Fibroblast of lung (primary cell): ENCODE measurements around the gene BCAN. TPM values are rescaled to one million over a fixed set of nuclear protein-coding genes. Genes with fewer than 3 reads are reported as not detected.

Experiments
- DNase-seq, 2 donors: peaks; one replicate each; pipeline versions ENCODE4 v3.0.0 to v3.0.0-alpha.2; 2010; ENCODE audit warnings: low read depth in 2 of 2
- H2AFZ ChIP-seq: 2 replicates; pipeline ENCODE4 v1.5.1; 2012; ENCODE audit warnings: low read length, control low read depth, inconsistent platforms
- H3K27ac ChIP-seq: 2 replicates; pipeline ENCODE4 v1.5.1; 2011; ENCODE audit warnings: low read length, control low read depth; ENCODE audit not compliant: insufficient read depth
- H3K27me3 ChIP-seq: 2 replicates; pipeline ENCODE4 v1.5.1; 2011; ENCODE audit warnings: mild to moderate bottlenecking, low read length; ENCODE audit not compliant: control insufficient read depth, insufficient read depth
- H3K36me3 ChIP-seq: 2 replicates; pipeline ENCODE4 v1.5.1; 2011; ENCODE audit warnings: low read length; ENCODE audit not compliant: control insufficient read depth, insufficient read depth
- H3K4me1 ChIP-seq: 2 replicates; pipeline ENCODE4 v1.5.1; 2011; ENCODE audit warnings: low read length; ENCODE audit not compliant: control insufficient read depth, insufficient read depth; ENCODE audit errors: extremely low read depth
- H3K4me2 ChIP-seq: 2 replicates; pipeline ENCODE4 v1.5.1; 2011; ENCODE audit warnings: low read length, control low read depth; ENCODE audit not compliant: insufficient read depth; ENCODE audit errors: extremely low read depth
- H3K4me3 ChIP-seq, 4 experiments: fragments of 200-600 bp in 1 of 4; sonication (generic) in 1 of 4; replicated peaks in 1 of 4; 2 replicates each; pipeline ENCODE4 v1.5.1; 2011 to 2016; ENCODE audit warnings: low read length in 4 of 4, low read depth in 3 of 4, mild to moderate bottlenecking in 3 of 4, control low read depth in 2 of 4, inconsistent platforms in 1 of 4, mixed read lengths in 1 of 4; ENCODE audit not compliant: insufficient read depth in 1 of 4; ENCODE audit errors: control extremely low read depth in 1 of 4
- H3K79me2 ChIP-seq: 2 replicates; pipeline ENCODE4 v1.5.1; 2012; ENCODE audit warnings: mild to moderate bottlenecking, low read length, inconsistent platforms; ENCODE audit not compliant: control insufficient read depth, insufficient read depth
- H3K9ac ChIP-seq: 2 replicates; pipeline ENCODE4 v1.5.1; 2011; ENCODE audit warnings: mild to moderate bottlenecking, low read length, control low read depth; ENCODE audit not compliant: insufficient read depth
- H3K9me3 ChIP-seq: 2 replicates; pipeline ENCODE4 v1.5.1; 2012; ENCODE audit warnings: low read depth, low read length; ENCODE audit not compliant: control insufficient read depth, insufficient read depth
- H4K20me1 ChIP-seq: 2 replicates; pipeline ENCODE4 v1.5.1; 2011; ENCODE audit warnings: low read length; ENCODE audit not compliant: control insufficient read depth, insufficient read depth; ENCODE audit errors: extremely low read depth
- EZH2 ChIP-seq: IDR thresholded peaks from 2 replicates; pipeline ENCODE4 v1.5.1; 2012; ENCODE audit warnings: low read length, control low read depth, mild to moderate bottlenecking; ENCODE audit errors: missing control alignments
- polyA plus RNA-seq, 2 donors: library from polyadenylated mRNA; depleted of rRNA in 1 of 2; stranded (reverse) in 1 of 2; unstranded in 1 of 2; fragments of >200 nt; gene quantifications; 2 replicates each; pipeline ENCODE4 v1.2.1, GENCODE V29; 2011 to 2012; ENCODE audit warnings: missing spikeins in 1 of 2
- total RNA-seq: library from RNA; depleted of rRNA; stranded (reverse); fragments of >200 nt; gene quantifications from 2 replicates; pipeline ENCODE4 v1.2.1, GENCODE V29; 2014
- TF ChIP-seq, protein P1 (sequence below), 2 donors: IDR thresholded peaks in 1 of 2; conservative IDR thresholded peaks in 1 of 2; 1 replicate in 1 of 2; 2 replicates in 1 of 2; pipeline ENCODE4 v1.5.1; 2011 to 2012; ENCODE audit warnings: low read length in 2 of 2, control low read depth in 1 of 2, inconsistent platforms in 1 of 2, low read depth in 1 of 2, mild to moderate bottlenecking in 1 of 2

BCAN gene
- total and polyA plus RNA-seq, 2 donors (not counting 1 experiment from before 2014, with no cell fraction given), result 0.03 TPM; not detected in 1

DNA sequence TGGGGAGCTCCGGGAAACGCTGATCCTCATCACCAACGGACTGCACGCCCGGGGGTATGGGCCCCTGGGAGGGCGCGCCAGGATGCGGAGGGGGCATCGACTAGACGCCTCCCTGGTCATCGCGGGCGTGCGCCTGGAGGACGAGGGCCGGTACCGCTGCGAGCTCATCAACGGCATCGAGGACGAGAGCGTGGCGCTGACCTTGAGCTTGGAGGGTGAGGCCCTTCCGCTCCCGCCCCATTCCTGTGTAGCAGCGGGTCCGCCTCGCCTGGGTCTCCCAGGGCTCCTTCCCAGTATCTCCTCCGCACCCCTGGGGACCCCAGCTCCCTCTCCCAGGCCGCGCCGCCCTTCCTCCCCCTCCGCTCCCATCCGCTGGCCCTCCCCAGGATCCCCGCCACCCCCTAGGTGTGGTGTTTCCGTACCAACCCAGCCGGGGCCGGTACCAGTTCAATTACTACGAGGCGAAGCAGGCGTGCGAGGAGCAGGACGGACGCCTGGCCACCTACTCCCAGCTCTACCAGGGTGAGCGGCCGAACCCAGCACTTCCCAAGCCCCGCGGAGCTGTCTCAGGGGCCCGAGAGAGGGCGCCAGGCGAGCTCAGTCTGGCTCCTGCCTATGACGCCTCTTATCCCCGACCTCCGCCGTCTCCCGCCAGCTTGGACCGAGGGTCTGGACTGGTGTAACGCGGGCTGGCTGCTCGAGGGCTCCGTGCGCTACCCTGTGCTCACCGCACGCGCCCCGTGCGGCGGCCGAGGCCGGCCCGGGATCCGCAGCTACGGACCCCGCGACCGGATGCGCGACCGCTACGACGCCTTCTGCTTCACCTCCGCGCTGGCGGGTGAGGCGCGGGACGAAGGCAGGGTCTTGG is 17.7 kb upstream of the BCAN start:
- Histone ChIP-seq H3K79me2 (no peaks in the 10 kb centered on the region), H3K4me1 (no peaks in the 10 kb centered on the region), H3K9ac (no peak overlapping the region), H3K9me3 (no peaks in the 10 kb centered on the region), H2AFZ (peak overlapping the region; percentile 44), H4K20me1 (no peaks in the 10 kb centered on the region), H3K4me3 (peak overlapping the region in 1 of 4 experiments; percentile 34), H3K36me3 (no peaks in the 10 kb centered on the region), H3K27me3 (peaks cover 60% of the 10 kb centered on the region), H3K4me2 (peak overlapping the region; percentile 68), H3K27ac (no peak overlapping the region)
- TF ChIP-seq, protein P1, sequence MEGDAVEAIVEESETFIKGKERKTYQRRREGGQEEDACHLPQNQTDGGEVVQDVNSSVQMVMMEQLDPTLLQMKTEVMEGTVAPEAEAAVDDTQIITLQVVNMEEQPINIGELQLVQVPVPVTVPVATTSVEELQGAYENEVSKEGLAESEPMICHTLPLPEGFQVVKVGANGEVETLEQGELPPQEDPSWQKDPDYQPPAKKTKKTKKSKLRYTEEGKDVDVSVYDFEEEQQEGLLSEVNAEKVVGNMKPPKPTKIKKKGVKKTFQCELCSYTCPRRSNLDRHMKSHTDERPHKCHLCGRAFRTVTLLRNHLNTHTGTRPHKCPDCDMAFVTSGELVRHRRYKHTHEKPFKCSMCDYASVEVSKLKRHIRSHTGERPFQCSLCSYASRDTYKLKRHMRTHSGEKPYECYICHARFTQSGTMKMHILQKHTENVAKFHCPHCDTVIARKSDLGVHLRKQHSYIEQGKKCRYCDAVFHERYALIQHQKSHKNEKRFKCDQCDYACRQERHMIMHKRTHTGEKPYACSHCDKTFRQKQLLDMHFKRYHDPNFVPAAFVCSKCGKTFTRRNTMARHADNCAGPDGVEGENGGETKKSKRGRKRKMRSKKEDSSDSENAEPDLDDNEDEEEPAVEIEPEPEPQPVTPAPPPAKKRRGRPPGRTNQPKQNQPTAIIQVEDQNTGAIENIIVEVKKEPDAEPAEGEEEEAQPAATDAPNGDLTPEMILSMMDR (conservative IDR thresholded peaks at IDR 0.05 in 1 of 2, IDR thresholded peaks at IDR 0.05 in 1 of 2; ENCODE audit: low read depth in 1 of 2, low read length in 2 of 2), result peak in 1 of 2 donors; percentile 39
- peak; percentile 84 for TF ChIP-seq EZH2
- peak; percentile 28 to 37 for DNase-seq

DNA sequence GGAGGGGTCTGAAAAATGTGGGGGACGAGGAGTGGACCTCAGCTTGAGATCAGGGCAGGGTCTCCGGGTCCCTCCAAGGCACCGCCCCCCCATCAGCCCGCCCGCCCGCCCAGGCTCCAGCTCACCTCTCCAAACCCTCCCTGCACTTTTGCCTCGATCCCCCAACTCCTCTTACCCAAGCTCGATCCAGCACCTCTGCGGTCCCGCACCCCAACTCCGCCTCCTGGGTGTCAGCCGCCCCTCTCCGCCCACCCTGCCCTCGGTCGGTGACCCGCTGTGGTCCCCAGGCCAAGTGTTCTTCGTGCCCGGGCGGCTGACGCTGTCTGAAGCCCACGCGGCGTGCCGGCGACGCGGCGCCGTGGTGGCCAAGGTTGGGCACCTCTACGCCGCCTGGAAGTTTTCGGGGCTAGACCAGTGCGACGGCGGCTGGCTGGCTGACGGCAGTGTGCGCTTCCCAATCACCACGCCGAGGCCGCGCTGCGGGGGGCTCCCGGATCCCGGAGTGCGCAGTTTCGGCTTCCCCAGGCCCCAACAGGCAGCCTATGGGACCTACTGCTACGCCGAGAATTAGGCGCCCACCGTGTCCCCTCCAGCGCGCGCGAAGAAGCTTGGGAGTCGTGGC is 17.0 kb upstream of the BCAN start:
- Histone ChIP-seq H3K27me3 (peaks cover 52% of the 10 kb centered on the region), H3K27ac (no peak overlapping the region), H3K4me3 (no peak overlapping the region), H3K4me1 (no peaks in the 10 kb centered on the region), H3K9me3 (no peaks in the 10 kb centered on the region), H2AFZ (no peak overlapping the region), H3K36me3 (no peaks in the 10 kb centered on the region), H4K20me1 (no peaks in the 10 kb centered on the region), H3K9ac (no peak overlapping the region), H3K4me2 (peak overlapping the region; percentile 13), H3K79me2 (no peaks in the 10 kb centered on the region)
- DNase-seq, result no peak
- TF ChIP-seq, protein P1 (conservative IDR thresholded peaks at IDR 0.05 in 1 of 2, IDR thresholded peaks at IDR 0.05 in 1 of 2; ENCODE audit: low read depth in 1 of 2, low read length in 2 of 2), result no peak
- peak; percentile 3 for TF ChIP-seq EZH2

DNA sequence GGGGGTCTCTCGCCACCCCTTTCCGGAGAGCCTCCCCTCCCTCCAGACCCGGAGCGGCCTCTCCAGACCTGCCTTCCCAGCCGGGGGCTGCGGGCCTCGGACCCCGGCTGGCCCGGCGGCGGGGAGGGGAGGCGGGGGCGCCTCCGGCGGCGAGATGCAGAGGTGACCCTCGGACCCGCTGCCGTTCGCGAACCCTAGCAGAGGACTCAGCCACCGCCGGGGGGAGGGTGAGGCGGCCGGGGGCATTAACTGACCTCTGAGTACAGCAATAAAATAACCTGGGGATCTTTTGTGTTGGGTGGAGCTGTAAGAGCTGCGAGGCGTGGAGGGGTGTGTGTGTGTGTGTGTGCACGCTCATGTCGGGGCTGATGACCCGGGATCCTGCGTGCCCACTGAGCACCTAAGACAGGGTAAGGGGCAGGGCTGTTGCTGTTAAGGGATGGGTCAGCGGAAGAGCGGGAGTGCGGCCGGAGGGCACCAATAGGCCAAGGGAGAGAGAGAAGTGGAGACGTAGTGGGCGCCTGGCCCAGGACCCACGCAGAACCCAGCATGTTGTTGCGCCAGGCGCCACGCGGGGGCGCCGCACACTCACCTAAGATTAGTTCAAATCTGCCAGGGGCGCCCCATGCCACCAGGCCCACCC is 16.4 kb upstream of the BCAN start:
- Histone ChIP-seq H2AFZ (no peak overlapping the region), H3K4me2 (peak overlapping the region; percentile 13), H3K79me2 (no peaks in the 10 kb centered on the region), H3K27me3 (peaks cover 51% of the 10 kb centered on the region), H3K9me3 (no peaks in the 10 kb centered on the region), H3K27ac (no peak overlapping the region), H3K9ac (no peak overlapping the region), H3K4me3 (no peak overlapping the region), H3K36me3 (no peaks in the 10 kb centered on the region), H3K4me1 (no peaks in the 10 kb centered on the region), H4K20me1 (no peaks in the 10 kb centered on the region)
- TF ChIP-seq EZH2, result peak; percentile 99
- TF ChIP-seq, protein P1 (conservative IDR thresholded peaks at IDR 0.05 in 1 of 2, IDR thresholded peaks at IDR 0.05 in 1 of 2; ENCODE audit: low read depth in 1 of 2, low read length in 2 of 2), result peak; percentile 78 to 85
- DNase-seq, result peak; percentile 18 to 46
